Prostate gland (tissue), 2 donors: ENCODE data around the gene TPST1.

Experiments
- POLR2A ChIP-seq: fragments of 450-650 bp; IDR thresholded peaks from one replicate; pipeline ENCODE4 v1.6.1; 2016; ENCODE audit warnings: antibody characterized with exemption, mild to moderate bottlenecking
- TF ChIP-seq, protein P1 (sequence below), 4 experiments: fragments of 200-600 bp in 2 of 4; fragments of 450-650 bp in 2 of 4; sonication (generic) in 2 of 4; IDR thresholded peaks; 1 replicate in 3 of 4; 2 replicates in 1 of 4; pipeline ENCODE4 v1.5.1; 2016 to 2019; ENCODE audit warnings: antibody characterized with exemption in 4 of 4, mild to moderate bottlenecking in 2 of 4, moderate library complexity in 2 of 4

DNA sequence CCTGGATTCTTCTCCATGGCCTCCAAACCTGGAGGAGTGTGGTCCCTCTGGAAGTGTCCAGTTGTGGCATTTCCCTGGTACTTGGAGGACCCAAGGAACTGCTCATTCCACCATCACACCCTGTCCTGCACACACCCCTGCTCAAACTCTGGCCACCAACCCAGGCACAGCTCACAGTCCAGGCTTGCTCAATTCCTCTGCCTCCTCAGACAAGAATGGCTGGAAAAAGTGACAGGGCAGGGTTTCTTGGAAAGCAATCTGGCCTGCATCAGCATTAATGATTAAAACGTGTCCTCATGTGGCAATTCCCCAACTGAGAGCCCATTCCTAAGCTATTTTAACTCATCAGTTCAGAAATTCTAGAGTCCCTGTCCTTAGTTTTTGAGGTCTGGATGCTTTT lies 17.2 kb upstream of the TPST1 start:
- TF ChIP-seq, protein P1, sequence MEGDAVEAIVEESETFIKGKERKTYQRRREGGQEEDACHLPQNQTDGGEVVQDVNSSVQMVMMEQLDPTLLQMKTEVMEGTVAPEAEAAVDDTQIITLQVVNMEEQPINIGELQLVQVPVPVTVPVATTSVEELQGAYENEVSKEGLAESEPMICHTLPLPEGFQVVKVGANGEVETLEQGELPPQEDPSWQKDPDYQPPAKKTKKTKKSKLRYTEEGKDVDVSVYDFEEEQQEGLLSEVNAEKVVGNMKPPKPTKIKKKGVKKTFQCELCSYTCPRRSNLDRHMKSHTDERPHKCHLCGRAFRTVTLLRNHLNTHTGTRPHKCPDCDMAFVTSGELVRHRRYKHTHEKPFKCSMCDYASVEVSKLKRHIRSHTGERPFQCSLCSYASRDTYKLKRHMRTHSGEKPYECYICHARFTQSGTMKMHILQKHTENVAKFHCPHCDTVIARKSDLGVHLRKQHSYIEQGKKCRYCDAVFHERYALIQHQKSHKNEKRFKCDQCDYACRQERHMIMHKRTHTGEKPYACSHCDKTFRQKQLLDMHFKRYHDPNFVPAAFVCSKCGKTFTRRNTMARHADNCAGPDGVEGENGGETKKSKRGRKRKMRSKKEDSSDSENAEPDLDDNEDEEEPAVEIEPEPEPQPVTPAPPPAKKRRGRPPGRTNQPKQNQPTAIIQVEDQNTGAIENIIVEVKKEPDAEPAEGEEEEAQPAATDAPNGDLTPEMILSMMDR (IDR thresholded peaks at IDR 0.05) = no peak
- TF ChIP-seq POLR2A = no peak
